ENCODE measurements around the gene PRDM15. TPM values are rescaled to one million over a fixed set of nuclear protein-coding genes. Genes with fewer than 3 reads are reported as not detected.

The PRDM15 gene
- total and polyA plus RNA-seq, 4 donors: 1.2 to 5.7 (median 2.1) TPM

DNA sequence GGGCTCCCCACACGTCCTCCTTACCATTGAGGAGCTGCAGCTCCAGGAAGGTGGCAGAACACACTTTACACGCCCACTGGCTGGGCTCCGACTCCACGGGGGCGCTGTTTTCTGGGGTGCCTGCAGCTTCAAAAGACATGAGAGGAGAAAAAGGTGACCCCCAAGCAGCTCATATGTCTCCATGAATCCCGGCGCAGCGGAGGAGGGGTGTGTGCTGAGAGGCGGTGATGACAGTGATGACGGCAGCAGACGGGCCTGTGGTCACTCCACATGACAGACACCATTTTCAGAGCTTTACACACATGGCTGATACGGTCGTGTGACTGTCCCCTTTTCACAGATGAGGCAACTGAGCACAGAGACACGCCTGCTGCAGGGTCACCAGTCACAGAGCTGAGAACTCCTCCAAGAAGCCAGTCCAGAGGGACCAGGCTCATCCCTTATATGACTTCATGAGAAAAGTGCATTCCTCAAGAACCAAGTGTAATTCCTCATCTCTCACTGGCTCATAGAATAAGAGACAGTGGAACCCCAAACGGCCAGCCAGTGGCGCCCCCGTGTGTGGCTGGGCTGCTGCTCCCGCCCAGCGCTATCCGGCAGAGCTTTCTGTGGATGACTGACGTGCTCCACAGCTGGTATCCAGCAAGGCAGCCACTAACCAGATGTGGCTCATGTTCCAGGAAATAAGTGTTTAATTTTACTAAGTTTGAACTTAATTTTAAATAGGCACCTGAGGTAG is 31.9 kb downstream of the PRDM15 start:
- Histone ChIP-seq H3K27me3 (ENCODE audit: control insufficient read depth in 4 of 4, insufficient read depth in 4 of 4, low read length in 3 of 4) (no peaks in the 10 kb centered on the region), H3K9me3 (ENCODE audit: control insufficient read depth in 4 of 4, low read length in 3 of 4) (no peaks in the 10 kb centered on the region), H3K36me3 (ENCODE audit: control insufficient read depth in 4 of 4, insufficient read depth in 3 of 4, low read depth in 1 of 4, low read length in 3 of 4) (peaks cover 0 to 2% (median 0%) of the 10 kb centered on the region in 4 donors), H3K27ac (ENCODE audit: low read depth in 1 of 2, low read length in 2 of 2) (no peak overlapping the region), H3K4me1 (ENCODE audit: control insufficient read depth in 4 of 4, insufficient read depth in 4 of 4, low read length in 3 of 4) (no peaks in the 10 kb centered on the region), H3K9ac (ENCODE audit: low read depth in 1 of 2, low read length in 2 of 2) (no peak overlapping the region), H3K4me3 (ENCODE audit: low read depth in 1 of 3, low read length in 3 of 3) (no peak overlapping the region)
- DNase-seq (ENCODE audit: low spot score): no peak
- WGBS: 91% methylated on average over 21 of the region's 21 CpGs
- no peak for TF ChIP-seq FOXA2 (IDR thresholded peaks at IDR 0.05)
- TF ChIP-seq YY1 (IDR thresholded peaks at IDR 0.05): no peak
- no peak for TF ChIP-seq TAF1 (conservative IDR thresholded peaks at IDR 0.05)
- no peak for TF ChIP-seq SP1 (IDR thresholded peaks at IDR 0.05)
- TF ChIP-seq EGR1 (IDR thresholded peaks at IDR 0.05; ENCODE audit: low read depth in 2 of 2): no peak
- TF ChIP-seq RXRA (IDR thresholded peaks at IDR 0.05): no peak
- no peak for TF ChIP-seq NR2F2 (IDR thresholded peaks at IDR 0.05)
- TF ChIP-seq, protein P1, sequence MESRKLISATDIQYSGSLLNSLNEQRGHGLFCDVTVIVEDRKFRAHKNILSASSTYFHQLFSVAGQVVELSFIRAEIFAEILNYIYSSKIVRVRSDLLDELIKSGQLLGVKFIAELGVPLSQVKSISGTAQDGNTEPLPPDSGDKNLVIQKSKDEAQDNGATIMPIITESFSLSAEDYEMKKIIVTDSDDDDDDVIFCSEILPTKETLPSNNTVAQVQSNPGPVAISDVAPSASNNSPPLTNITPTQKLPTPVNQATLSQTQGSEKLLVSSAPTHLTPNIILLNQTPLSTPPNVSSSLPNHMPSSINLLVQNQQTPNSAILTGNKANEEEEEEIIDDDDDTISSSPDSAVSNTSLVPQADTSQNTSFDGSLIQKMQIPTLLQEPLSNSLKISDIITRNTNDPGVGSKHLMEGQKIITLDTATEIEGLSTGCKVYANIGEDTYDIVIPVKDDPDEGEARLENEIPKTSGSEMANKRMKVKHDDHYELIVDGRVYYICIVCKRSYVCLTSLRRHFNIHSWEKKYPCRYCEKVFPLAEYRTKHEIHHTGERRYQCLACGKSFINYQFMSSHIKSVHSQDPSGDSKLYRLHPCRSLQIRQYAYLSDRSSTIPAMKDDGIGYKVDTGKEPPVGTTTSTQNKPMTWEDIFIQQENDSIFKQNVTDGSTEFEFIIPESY (IDR thresholded peaks at IDR 0.05): no peak
- TF ChIP-seq HNF4A (conservative IDR thresholded peaks at IDR 0.05): no peak
- TF ChIP-seq HNF4G (IDR thresholded peaks at IDR 0.05): no peak
- TF ChIP-seq RAD21 (IDR thresholded peaks at IDR 0.05): no peak
- no peak for TF ChIP-seq REST (IDR thresholded peaks at IDR 0.05)
- TF ChIP-seq FOXA1 (IDR thresholded peaks at IDR 0.05): no peak

GRCh38 chr21:41846536-41846935 is 32.6 kb downstream of the PRDM15 start:
- Histone ChIP-seq H3K36me3 (ENCODE audit: control insufficient read depth in 4 of 4, insufficient read depth in 3 of 4, low read depth in 1 of 4, low read length in 3 of 4) (no peaks in the 10 kb centered on the region), H3K9me3 (ENCODE audit: control insufficient read depth in 4 of 4, low read length in 3 of 4) (no peaks in the 10 kb centered on the region), H3K27me3 (ENCODE audit: control insufficient read depth in 4 of 4, insufficient read depth in 4 of 4, low read length in 3 of 4) (no peaks in the 10 kb centered on the region), H3K4me1 (ENCODE audit: control insufficient read depth in 4 of 4, insufficient read depth in 4 of 4, low read length in 3 of 4) (no peaks in the 10 kb centered on the region), H3K4me3 (ENCODE audit: low read depth in 1 of 3, low read length in 3 of 3) (no peak overlapping the region), H3K9ac (ENCODE audit: low read depth in 1 of 2, low read length in 2 of 2) (no peak overlapping the region), H3K27ac (ENCODE audit: low read depth in 1 of 2, low read length in 2 of 2) (no peak overlapping the region)
- TF ChIP-seq SP1 (IDR thresholded peaks at IDR 0.05) (no peak), REST (IDR thresholded peaks at IDR 0.05) (no peak), HNF4G (IDR thresholded peaks at IDR 0.05) (no peak), EGR1 (IDR thresholded peaks at IDR 0.05; ENCODE audit: low read depth in 2 of 2) (no peak), JUND (IDR thresholded peaks at IDR 0.05) (no peak), GABPA (IDR thresholded peaks at IDR 0.05 in 1 of 2, conservative IDR thresholded peaks at IDR 0.05 in 1 of 2) (no peak), YY1 (IDR thresholded peaks at IDR 0.05) (no peak), RXRA (IDR thresholded peaks at IDR 0.05) (no peak), CTCF (IDR thresholded peaks at IDR 0.05; ENCODE audit: low read depth, low read length, missing input control) (no peak), FOXA1 (IDR thresholded peaks at IDR 0.05) (no peak), TAF1 (conservative IDR thresholded peaks at IDR 0.05) (no peak)
- TF ChIP-seq, protein P2, sequence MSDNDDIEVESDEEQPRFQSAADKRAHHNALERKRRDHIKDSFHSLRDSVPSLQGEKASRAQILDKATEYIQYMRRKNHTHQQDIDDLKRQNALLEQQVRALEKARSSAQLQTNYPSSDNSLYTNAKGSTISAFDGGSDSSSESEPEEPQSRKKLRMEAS (IDR thresholded peaks at IDR 0.05): no peak
- TF ChIP-seq, protein P1 (IDR thresholded peaks at IDR 0.05): no peak
- WGBS: 93% methylated on average over 7 of the region's 7 CpGs
- no peak for DNase-seq (ENCODE audit: low spot score)

Data from liver (tissue), 9 donors.